Esophagus squamous epithelium (tissue), 5 donors: ENCODE data around the gene ABCD2. TPM values are rescaled to one million over a fixed set of nuclear protein-coding genes. Genes with fewer than 3 reads are reported as not detected.
A peak's percentile ranks its signal among the peaks of the same experiment; 100 is the strongest.

Experiments used
- DNase-seq: peaks from one replicate; lab custom pipeline; 2025; lab: John Stamatoyannopoulos, UW
- H3K27ac ChIP-seq, 4 donors: fragments of 200-600 bp; sonication (generic); one replicate each; pipeline ENCODE4 v1.5.1; 2016 to 2019; ENCODE audit warnings: mild to moderate bottlenecking in 1 of 4
- H3K27me3 ChIP-seq, 4 donors: fragments of 200-600 bp; sonication (generic); 1 replicate in 3 of 4; 2 replicates in 1 of 4; pipeline versions ENCODE4 v1.5.1 to v1.6.0; 2017 to 2021; ENCODE audit warnings: antibody characterized with exemption in 1 of 4
- H3K36me3 ChIP-seq, 3 donors: fragments of 200-600 bp; sonication (generic); one replicate each; pipeline ENCODE4 v1.5.1; 2016 to 2019
- H3K4me1 ChIP-seq, 3 donors: fragments of 200-600 bp; sonication (generic); one replicate each; pipeline ENCODE4 v1.5.1; 2017 to 2019
- H3K4me3 ChIP-seq, 4 donors: fragments of 200-600 bp; sonication (generic); 1 replicate in 3 of 4; 2 replicates in 1 of 4; pipeline ENCODE4 v1.5.1; 2016 to 2019; ENCODE audit warnings: mild to moderate bottlenecking in 2 of 4, moderate library complexity in 1 of 4
- H3K9me3 ChIP-seq, 3 donors: fragments of 200-600 bp; sonication (generic); one replicate each; pipeline ENCODE4 v1.5.1; 2016 to 2019
- CTCF ChIP-seq, 6 experiments: fragments of 450-650 bp in 4 of 6; fragments of 200-600 bp in 2 of 6; sonication (generic) in 2 of 6; IDR thresholded peaks; one replicate each; pipeline ENCODE4 v1.5.1; 2016 to 2019; ENCODE audit warnings: antibody characterized with exemption in 6 of 6, mild to moderate bottlenecking in 4 of 6, moderate library complexity in 4 of 6
- POLR2A ChIP-seq, 4 donors: fragments of 450-650 bp; IDR thresholded peaks; one replicate each; pipeline ENCODE4 v1.6.1; 2017; ENCODE audit warnings: antibody characterized with exemption in 4 of 4, mild to moderate bottlenecking in 4 of 4, moderate library complexity in 3 of 4
- WGBS, 2 donors: methylation state at CpG; one replicate each; pipeline ENCODE4 v1.1.5; 2018; 5-methylcytosine and 5-hydroxymethylcytosine counted together
- intact Hi-C: fragments of 100-400 bp; cut with DNase I; formaldehyde crosslinking; loops from one replicate; pipeline ENCODE4 v1.15.0; 2022
- total RNA-seq, 4 donors: library from RNA; depleted of rRNA; stranded (reverse); fragments of >200 nt; gene quantifications; one replicate each; pipeline ENCODE4 v1.1.0, GENCODE V29; 2016
- donor health status: DM: yes; HTN: yes; CAD: no.

Gene ABCD2
- total RNA-seq, 4 donors from 2014 or later: 0.09 to 0.38 (median 0.12) TPM

GRCh38 chr12:39592295-39592694, 27.3 kb downstream of the ABCD2 start:
- no peaks in the 10 kb centered on the region for H3K36me3 ChIP-seq
- no peaks in the 10 kb centered on the region for H3K9me3 ChIP-seq
- H3K4me3 ChIP-seq: no peak overlapping the region
- no peak for DNase-seq
- intact Hi-C loops: no loop called here
- H3K27me3 ChIP-seq: no peaks in the 10 kb centered on the region
- H3K27ac ChIP-seq: no peak overlapping the region
- H3K4me1 ChIP-seq: no peaks in the 10 kb centered on the region
- TF ChIP-seq CTCF (IDR thresholded peaks at IDR 0.05) (no peak), POLR2A (IDR thresholded peaks at IDR 0.05) (no peak)

GRCh38 chr12:39588348-39588747, 31.3 kb downstream of the ABCD2 start:
- intact Hi-C loops: no loop called here
- no peak for DNase-seq
- H3K4me3 ChIP-seq: no peak overlapping the region
- TF ChIP-seq POLR2A (IDR thresholded peaks at IDR 0.05) (no peak), CTCF (IDR thresholded peaks at IDR 0.05) (no peak)
- H3K4me1 ChIP-seq: no peaks in the 10 kb centered on the region
- H3K36me3 ChIP-seq: no peaks in the 10 kb centered on the region
- no peaks in the 10 kb centered on the region for H3K9me3 ChIP-seq
- no peak overlapping the region for H3K27ac ChIP-seq
- no peaks in the 10 kb centered on the region for H3K27me3 ChIP-seq
- WGBS, 2 donors: 75 to 80% methylated on average over 9 of the region's 9 CpGs

GRCh38 chr12:39587225-39587624, 32.4 kb downstream of the ABCD2 start:
- 49 to 58% methylated on average over 3 of the region's 3 CpGs for WGBS, 2 donors
- intact Hi-C loops: no loop called here
- Histone ChIP-seq H3K9me3 (no peaks in the 10 kb centered on the region), H3K4me1 (peaks cover 0 to 2% (median 0%) of the 10 kb centered on the region in 3 donors), H3K27me3 (no peaks in the 10 kb centered on the region), H3K4me3 (no peak overlapping the region), H3K27ac (no peak overlapping the region), H3K36me3 (no peaks in the 10 kb centered on the region)
- TF ChIP-seq POLR2A (IDR thresholded peaks at IDR 0.05): no peak
- TF ChIP-seq CTCF (IDR thresholded peaks at IDR 0.05): peak in 2 of 6 experiments; percentile 14 to 33
- no peak for DNase-seq

GRCh38 chr12:39586816-39587215, 32.8 kb downstream of the ABCD2 start:
- whole genome bisulfite sequencing, 2 donors: 70 to 75% methylated on average over 1 of the region's 1 CpG
- Histone ChIP-seq H3K36me3 (no peaks in the 10 kb centered on the region), H3K9me3 (no peaks in the 10 kb centered on the region), H3K4me1 (peaks cover 0 to 7% (median 0%) of the 10 kb centered on the region in 3 donors), H3K4me3 (no peak overlapping the region), H3K27ac (no peak overlapping the region), H3K27me3 (no peaks in the 10 kb centered on the region)
- DNase-seq: no peak
- intact Hi-C loops: no loop called here
- TF ChIP-seq POLR2A (IDR thresholded peaks at IDR 0.05) (no peak), CTCF (IDR thresholded peaks at IDR 0.05) (no peak)

- Histone ChIP-seq H3K27me3 (no peaks in the 10 kb centered on the region), H3K4me1 (peaks cover 0 to 8% (median 0%) of the 10 kb centered on the region in 3 donors), H3K36me3 (no peaks in the 10 kb centered on the region), H3K9me3 (no peaks in the 10 kb centered on the region), H3K4me3 (no peak overlapping the region), H3K27ac (peak overlapping the region in 1 of 4 donors; percentile 33)
- DNase-seq: no peak
- 15 to 17% methylated on average over 3 of the region's 3 CpGs for WGBS, 2 donors
- TF ChIP-seq POLR2A (IDR thresholded peaks at IDR 0.05): no peak
- TF ChIP-seq CTCF (IDR thresholded peaks at IDR 0.05): no peak
- intact Hi-C loops: no loop called here
Measured at GRCh38 chr12:39581592-39581991, 38.0 kb downstream of the ABCD2 start.
